GM06990 (cell line): ENCODE results near the gene TMPRSS6.

Source experiments
- DNase-seq: peaks from one replicate; pipeline ENCODE4 v3.0.0-alpha.2; 2011; ENCODE audit not compliant: insufficient read length; ENCODE audit errors: extremely low read depth
- H3K27me3 ChIP-seq: replicated peaks from 2 replicates; pipeline ENCODE4 v1.6.0; 2011; ENCODE audit warnings: low read length; ENCODE audit not compliant: control insufficient read depth, insufficient read depth
- H3K36me3 ChIP-seq: 2 replicates; pipeline ENCODE4 v1.5.1; 2011; ENCODE audit warnings: low read length; ENCODE audit not compliant: control insufficient read depth, insufficient read depth
- H3K4me3 ChIP-seq: replicated peaks from 2 replicates; pipeline ENCODE4 v1.5.1; 2011; ENCODE audit warnings: low read depth, mild to moderate bottlenecking, control low read depth, low read length
- TF ChIP-seq, protein P1 (sequence below): IDR thresholded peaks from 2 replicates; pipeline ENCODE4 v1.5.1; 2011; ENCODE audit warnings: low read length, control low read depth, mild to moderate bottlenecking, inconsistent platforms; ENCODE audit not compliant: insufficient read depth, poor library complexity, severe bottlenecking

The TMPRSS6 gene

DNA sequence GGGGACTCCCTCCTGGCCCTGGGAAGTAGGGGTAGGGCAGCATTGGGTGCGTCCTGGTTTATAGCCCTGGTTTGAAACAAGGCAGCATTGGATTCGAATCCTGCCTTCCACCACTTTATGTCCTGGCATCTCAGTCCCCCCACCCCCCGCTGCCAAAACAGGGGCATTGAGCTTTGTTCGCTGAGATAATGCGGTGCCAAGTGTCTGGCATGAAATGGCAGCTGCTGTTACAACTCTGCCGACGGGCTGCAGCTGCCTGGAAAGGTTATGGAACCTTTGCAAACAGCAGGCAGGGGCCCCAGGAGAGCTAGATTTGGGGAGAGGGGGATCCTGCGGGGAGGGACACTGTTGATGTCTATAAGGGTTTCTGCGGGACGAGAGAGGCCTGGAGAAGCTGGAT is 92.2 kb downstream of the TMPRSS6 start:
- Histone ChIP-seq H3K4me3 (no peak overlapping the region), H3K36me3 (no peaks in the 10 kb centered on the region; the same call in 1 of the 2 replicates), H3K27me3 (no peaks in the 10 kb centered on the region)
- TF ChIP-seq, protein P1, sequence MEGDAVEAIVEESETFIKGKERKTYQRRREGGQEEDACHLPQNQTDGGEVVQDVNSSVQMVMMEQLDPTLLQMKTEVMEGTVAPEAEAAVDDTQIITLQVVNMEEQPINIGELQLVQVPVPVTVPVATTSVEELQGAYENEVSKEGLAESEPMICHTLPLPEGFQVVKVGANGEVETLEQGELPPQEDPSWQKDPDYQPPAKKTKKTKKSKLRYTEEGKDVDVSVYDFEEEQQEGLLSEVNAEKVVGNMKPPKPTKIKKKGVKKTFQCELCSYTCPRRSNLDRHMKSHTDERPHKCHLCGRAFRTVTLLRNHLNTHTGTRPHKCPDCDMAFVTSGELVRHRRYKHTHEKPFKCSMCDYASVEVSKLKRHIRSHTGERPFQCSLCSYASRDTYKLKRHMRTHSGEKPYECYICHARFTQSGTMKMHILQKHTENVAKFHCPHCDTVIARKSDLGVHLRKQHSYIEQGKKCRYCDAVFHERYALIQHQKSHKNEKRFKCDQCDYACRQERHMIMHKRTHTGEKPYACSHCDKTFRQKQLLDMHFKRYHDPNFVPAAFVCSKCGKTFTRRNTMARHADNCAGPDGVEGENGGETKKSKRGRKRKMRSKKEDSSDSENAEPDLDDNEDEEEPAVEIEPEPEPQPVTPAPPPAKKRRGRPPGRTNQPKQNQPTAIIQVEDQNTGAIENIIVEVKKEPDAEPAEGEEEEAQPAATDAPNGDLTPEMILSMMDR = no peak
- no peak for DNase-seq

DNA sequence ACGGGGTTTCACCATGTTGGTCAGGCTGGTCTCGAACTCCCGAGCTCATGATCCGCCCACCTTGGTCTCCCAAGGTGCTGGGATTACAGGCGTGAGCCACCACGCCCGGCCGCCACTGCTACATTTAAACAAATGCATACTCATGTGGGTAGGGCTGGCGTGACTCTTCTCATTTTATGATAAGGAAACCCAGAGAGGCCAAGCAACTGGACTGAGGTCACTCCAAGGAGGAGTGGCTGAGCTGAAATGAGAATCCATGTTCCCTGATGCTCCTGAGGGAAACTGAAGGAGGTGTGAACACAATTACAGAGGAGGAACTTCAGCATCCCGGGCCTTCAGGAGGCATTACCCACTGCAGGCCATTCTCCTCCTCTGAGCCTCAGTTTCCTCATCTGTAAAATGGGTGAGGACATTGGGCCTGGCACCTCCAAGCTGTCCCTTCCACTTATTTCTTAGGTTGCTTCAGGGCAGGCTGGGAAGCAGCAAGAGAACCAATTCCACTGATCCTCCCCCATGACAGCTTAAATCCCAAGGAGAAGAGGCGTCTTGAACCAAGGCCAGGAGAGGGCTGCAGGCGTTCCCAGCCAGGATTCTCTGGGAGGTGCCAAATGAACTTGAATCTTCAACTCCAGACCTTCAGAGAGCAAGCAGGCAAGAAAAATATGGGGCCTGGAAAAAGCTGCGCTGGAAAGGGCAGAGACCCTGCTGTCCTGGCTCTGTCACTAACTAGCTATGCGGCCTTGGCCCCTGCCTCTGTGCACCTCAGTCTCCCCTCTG is 93.2 kb downstream of the TMPRSS6 start:
- Histone ChIP-seq H3K36me3 (no peaks in the 10 kb centered on the region; the same call in 1 of the 2 replicates), H3K4me3 (no peak overlapping the region), H3K27me3 (no peaks in the 10 kb centered on the region)
- no peak for DNase-seq
- TF ChIP-seq, protein P1 = no peak

DNA sequence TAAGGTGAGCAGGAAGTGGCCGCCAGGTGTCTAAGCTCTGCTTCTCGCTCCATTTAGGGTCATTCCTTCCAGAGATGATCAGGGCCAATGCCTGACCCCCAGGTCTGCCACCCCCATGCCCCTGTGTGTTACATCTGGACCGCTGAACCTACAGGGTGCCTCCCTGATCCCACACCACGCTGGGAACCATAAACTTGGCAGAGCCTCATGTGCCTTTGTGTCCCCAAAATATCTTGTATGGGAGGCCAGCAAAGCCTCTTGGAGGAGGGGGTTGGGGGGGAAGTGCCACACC is 94.0 kb downstream of the TMPRSS6 start:
- TF ChIP-seq, protein P1 = no peak
- Histone ChIP-seq H3K36me3 (no peaks in the 10 kb centered on the region; the same call in 1 of the 2 replicates), H3K4me3 (no peak overlapping the region), H3K27me3 (no peaks in the 10 kb centered on the region)
- DNase-seq = no peak
